GM19463 (cell line): ENCODE data around the gene WDR38.

ENCODE experiments used
- ATAC-seq: cut with Tn5 transposase; IDR thresholded peaks from one replicate; pipeline ENCODE4 v1.9.1; 2021; ENCODE audit warnings: mild to moderate bottlenecking, moderate library complexity; ENCODE audit not compliant: unreplicated experiment

WDR38 gene

DNA sequence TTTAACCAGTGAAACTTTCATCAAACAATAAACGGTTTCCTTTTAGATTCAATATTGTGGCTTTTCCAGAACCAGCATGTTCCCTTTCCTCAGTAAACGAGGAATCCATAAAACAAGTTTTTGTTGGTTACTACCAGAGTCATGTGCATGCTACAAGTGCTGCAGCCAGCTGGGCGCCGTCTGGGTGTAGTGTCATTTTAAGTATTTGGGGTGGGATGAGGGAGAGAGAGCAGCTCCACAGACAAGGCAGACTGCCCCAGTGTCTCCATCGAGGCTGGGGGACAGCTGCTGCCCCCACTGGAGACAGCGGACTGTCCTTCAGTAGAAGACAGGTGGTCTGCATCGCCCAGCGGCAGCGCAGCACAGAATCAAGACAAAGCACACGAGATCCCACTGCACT, 26.0 kb downstream of the WDR38 start:
- no peak for ATAC-seq

DNA sequence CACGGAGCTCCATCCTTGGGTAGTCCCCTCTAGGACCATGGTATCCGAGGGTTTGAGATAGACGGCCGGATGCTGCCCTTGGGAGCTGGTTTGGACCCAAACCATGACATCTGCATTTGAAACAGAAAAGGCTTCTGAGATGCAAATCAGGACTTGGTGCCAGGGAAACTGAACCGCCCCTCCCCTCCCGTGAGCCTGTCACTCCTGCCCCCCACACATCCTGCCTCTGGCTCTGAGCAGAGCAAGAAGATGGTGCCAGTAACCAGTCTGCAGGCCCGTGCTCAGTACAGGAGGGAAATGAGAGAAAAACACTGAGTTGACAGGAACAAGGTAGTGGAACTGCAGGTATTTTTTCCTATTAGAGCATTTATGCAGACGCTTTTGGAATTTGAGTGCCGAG, 27.2 kb downstream of the WDR38 start:
- ATAC-seq = no peak

DNA sequence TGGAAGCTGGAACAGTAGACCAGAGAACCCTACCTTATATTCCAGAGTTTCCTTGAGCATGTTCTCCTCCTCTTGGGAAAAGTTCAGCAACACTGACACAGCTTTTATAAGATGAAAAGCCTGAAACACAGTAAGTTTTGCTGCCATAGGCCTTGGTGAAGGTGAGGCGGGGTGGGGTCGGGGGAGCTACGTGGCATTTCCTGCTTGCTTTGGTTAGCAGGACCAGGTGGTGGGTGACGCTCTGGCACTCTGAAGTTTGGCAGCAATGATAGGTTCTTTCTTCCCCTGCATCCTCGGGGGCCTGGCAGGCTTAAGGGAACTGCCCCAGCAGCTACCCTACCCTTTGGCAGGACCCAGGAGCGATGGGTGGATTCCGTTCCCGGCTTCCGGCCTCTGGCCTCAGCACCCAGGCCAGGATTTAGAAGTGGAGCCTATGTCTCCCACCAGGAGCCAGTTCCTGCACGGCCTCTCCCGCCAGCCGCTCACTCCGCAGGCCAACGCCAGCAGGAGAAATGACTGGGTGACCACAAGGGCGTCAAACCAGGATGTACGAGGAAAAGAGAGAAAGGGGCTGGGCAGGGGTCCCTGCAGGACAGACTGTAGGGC, 28.0 kb downstream of the WDR38 start:
- ATAC-seq = no peak

DNA sequence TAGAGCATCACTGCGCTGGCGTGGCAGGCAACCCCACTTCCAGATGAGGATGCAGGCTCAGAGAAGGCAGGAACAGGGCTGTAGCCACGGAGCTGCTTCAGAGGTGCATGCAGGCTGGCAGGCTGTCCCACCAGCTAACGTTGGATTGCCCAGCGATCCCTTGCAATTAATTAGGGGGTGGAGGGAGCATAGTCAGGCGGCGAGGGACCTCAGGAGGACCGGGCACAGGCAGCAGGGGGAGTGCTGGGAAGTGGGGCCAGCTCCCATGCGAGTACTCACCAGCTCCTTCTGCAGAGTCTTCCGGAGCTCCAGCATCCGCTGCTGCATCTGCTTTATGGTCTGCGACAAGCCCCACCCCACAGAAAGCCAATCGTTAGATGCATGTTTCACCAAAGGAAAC, 29.0 kb downstream of the WDR38 start:
- ATAC-seq = no peak

DNA sequence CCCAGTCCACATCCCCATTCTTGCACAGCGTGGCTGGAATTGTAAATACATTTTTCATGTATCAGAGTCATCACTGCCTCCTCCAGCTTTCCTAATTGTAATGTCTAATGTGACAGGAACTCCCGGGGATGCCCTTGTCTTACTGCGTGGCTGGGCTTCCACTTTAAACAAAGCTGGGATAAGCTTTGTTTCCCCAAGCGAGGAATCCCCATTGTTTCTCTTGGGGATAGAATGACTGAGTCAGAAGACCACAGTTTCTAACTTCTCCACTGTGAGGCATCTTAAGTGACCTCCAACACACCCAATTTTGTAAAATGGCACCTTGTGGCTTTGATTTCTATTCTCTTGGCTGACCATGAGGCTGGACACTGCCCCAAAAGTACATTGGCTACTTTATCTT, 31.1 kb downstream of the WDR38 start:
- ATAC-seq = no peak

DNA sequence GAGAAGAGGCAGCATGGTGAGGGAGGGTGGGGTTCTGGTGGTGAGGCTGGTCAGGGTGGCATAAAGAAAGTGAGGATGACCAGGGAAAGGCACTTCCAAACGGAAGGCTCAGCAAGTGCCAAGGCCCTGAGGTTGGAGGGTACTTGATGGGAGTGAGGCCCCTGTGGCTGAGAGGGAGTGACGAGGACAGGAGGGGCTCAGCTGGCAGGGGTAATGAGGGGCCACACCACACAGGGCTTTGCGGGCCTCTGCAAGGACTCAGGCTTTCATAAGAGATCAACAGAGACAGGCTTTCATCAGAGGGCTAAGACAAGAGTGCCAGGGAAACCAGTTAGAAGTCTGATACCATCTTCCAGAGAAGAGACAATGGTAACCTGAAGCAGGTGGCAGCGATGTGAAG, 32.3 kb downstream of the WDR38 start:
- ATAC-seq = no peak

DNA sequence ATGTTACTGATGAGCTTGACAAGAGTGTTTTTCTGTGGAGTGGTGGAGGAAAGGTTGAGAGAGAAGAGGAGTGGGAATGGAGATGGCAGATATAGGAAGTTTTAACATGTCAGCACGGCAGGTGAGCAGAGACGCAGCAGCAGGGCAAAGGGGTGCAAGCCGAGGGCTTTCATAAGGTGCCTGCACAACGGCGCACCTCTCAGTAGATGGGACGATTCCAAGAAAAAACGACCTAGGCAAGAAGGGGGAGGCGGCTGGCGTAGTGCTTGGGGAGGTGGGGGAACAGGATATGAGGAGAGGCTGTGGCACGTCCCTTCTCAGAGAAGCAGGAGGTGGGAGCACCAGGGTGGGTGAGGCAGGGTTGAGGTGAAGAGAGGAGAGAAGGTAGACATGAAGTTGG, 33.2 kb downstream of the WDR38 start:
- ATAC-seq = no peak

DNA sequence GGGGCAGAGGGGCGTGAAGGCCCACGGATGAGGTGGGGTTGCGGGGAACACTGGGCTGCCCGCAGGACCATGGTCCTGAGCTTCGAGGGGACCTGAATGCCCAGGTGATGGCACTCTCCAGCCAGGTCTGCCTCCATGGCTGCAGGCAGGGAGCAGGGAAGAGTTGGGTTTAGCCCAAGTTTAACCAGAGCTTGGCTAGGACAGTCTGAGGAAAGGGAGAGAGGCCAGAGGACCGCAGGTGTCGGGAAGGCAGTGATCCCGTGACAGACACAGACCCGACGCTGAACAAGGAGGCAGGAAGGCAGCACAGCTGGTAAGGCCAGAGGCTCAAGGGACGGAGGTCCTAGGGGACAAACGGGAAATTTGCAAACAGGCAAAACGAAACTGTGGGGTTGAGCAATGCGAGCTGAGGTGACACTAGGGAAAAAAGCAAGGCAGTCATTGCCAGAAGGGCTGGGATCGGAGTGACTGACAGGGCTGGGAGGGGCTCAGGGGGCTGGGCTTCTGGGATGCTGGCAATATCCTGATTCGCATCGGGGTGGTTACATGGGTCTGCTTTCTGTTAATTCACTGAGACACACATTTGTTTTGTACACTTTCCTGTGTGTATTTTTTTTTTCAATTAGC, 33.7 kb downstream of the WDR38 start:
- no peak for ATAC-seq

DNA sequence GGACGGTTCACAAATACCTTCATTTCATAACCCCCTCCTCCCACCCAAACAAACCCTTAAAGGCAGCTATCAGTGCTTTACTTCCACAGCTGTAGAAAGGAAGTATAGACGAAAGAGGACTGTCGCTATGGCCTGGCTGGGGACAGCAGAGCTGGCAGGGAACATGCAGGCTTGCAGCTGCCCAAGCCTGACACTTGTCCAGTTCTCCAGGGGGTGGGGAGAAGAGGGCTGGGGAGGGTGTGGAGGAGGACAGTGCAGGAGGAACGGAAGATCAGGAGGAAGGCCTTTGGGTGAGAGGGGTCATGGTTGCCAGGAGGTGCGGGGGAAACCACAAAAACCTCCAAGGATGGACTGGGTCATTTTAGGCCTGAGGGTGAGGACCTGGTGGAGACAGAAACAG, 34.6 kb downstream of the WDR38 start:
- ATAC-seq = no peak

DNA sequence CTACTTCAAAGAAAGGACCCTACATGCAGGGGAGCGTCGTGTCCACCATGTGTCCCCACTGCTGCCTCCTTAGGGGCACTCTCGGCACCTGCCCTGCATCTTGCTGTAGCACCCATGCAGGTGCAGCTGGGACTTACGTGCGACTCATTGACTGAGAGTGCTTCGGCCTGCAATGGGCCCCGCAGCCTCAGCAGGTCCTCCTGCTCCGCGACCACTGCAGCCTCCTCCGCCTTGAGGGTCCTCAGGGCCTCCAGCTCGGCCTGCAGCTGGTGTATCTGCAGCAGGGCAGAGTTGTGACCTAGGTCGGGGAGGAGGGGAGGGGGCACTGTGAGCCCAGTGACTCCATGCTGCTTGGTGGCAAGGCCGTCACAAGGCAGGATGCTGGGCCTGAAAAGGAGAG, 35.7 kb downstream of the WDR38 start:
- ATAC-seq = no peak

DNA sequence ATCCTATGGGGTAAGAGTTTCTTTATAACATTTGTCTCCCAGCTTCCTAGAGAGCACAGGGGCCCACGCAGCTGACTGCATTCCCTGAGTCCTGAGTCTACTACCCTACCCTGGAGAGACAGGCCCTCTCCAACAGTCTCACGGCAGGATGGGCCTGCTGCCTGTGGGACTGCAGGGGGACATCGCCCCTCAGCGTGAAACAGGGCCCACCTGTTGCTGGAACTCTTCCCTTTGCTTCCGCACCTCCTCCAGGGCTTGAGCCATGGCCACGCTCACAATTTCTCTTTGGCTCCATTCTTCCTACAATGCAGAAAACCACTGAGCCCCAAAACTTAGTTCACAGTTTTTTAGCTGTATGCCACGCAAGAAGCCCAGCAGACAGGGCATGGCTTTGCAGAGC, 36.9 kb downstream of the WDR38 start:
- no peak for ATAC-seq

DNA sequence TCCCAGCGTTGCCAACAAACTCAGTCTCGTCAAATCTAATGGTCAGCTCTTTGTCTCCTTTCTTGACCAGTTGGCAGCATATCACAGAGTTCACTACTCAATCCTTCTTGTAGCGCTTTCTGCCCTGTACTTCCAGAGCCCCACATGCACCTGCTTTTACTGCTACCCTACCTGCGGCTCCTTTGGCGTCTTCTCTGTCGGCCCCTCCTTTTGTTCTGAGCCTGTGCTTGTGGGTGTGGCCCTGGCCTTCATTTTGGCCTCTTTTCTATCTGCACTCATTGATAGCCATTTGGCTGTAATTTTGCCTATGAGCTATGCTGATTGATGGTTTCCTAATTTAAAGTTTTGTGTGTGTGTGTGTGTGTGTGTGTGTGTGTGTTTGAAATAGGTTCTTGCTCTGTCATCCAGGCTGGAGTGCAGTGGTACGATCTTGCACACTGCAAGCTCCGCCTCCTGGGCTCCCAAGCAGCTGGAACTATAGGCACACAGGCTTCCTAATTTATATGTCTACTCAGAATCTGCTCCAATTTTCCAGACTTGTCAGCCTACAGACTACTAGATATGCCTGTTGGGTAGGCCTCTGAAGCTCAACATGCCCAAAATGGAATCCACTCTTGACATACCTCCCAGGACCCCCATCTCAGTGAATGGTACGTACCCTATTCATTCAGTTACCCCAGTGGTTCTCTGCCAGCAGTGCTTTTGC, 40.9 kb downstream of the WDR38 start:
- no peak for ATAC-seq

DNA sequence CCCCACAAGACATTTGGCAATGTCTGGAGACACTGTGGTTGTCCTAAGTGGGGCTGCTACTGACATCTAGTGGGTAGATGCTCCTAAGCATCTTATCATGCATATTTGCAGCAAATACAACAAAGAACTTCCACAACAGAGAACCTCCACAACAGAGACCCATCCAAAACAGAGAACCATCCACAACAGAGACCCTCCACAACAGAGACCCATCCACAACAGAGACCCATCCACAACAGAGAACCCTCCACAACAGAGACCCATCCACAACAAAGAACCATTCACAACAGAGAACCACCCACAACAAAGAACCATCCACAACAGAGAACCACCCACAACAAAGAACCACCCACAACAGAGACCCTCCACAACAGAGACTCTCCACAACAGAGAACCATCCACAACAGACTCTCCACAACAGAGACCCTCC, 41.5 kb downstream of the WDR38 start:
- no peak for ATAC-seq

DNA sequence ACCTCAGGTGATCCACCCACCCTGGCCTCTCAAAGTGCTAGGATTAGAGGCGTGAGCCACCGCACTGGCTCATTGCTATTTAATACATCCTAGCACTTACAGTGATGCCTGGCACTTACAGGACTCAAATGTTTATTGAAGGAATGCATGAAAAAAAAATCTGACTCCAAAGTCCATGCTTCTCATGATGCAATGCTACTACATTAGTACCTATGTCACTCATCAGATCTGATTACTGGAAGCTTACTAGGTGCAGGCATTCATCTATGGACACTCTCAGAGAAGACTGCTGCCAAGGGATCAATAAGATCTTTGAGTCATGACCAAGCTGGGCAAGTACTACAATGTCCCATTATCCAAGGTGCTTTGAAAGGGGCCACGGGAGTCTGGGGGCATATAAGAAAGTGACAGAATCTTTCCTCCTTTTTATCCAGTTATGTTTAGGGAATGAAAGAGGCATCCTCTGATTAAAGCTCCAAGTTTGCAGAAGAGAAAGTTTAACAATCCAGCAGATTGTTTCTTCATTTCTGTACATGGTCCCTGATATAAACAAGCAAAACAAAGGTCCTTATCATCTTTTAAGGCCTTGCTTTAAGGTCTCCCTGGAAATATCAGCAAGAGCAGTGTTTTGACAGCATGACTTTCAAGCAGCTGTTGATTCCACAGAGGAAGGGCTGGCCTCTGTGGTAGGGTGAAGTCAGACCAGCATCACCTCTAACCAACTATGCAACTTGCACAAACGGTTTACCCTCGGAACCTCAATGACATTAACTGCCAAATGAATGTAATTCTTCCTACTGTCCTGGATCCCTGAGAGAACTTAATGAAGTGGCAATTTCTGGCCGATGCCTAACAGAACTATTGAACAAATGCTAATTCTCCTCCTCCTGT, 44.6 kb downstream of the WDR38 start:
- ATAC-seq = no peak

DNA sequence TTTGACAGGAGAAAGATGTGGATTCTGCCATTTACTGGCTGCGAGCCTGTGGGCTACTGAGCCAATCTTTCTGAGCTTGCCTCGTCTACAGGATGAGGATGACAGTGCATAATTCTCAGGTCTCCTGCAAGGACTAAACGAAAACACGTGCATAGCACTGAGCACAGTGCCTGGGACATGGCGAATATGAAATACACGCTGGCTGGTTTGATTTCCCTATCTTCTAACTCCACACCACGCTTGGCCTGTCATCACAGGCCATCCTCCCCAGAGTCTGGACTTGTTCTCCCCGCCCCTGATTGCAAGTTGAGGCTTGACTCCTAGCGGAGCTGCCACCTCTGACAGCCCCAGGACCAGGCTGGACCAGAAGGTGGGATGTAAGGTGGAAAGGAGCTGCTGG, 46.6 kb downstream of the WDR38 start:
- no peak for ATAC-seq

DNA sequence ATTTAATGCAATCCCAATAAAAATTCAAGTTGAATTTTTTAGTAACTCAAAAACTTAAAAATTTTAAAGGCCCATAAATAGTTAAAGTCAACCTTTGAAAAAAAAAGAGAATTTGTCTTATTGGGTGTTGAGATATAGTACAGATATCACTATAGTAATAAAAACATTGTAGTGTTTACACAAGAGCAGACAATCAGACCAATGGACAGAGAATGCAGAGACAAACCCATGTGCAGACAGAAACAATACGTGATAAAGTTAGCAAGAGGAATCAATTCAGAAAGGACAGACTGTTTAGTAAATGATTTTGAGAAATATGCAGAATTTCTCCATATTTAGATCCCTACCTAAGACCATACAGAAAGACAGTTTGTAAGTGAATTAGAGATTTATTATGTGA, 53.7 kb downstream of the WDR38 start:
- no peak for ATAC-seq
